Stimulated activated naive CD8-positive, alpha-beta T cell treated with anti-CD3 and anti-CD28 coated beads, Interleukin-15, amount 100 ng/mL, for 72 hours (primary cell): ENCODE data around the gene RPE.

Experiments used
- ATAC-seq: fragments of 150-1000 bp; cut with Tn5 transposase; 2 replicates; pipeline ENCODE4 v1.10.0; 2021; ENCODE audit warnings: mild to moderate bottlenecking, moderate library complexity
- DNase-seq, 2 donors: peaks; one replicate each; pipeline ENCODE4 v3.0.0; 2021 to 2022
- H3K27ac Mint-ChIP-seq, 2 donors: one replicate each; pipeline ENCODE4 v1.8.0; 2022; ENCODE audit warnings: mild to moderate bottlenecking in 2 of 2, mixed read lengths in 2 of 2, moderate library complexity in 2 of 2
- H3K27me3 Mint-ChIP-seq: one replicate; pipeline ENCODE4 v1.8.0; 2022; ENCODE audit warnings: mixed read lengths
- H3K4me1 Mint-ChIP-seq: one replicate; pipeline ENCODE4 v1.8.0; 2022; ENCODE audit warnings: mild to moderate bottlenecking, mixed read lengths
- H3K4me3 Mint-ChIP-seq, 2 donors: one replicate each; pipeline ENCODE4 v1.8.0; 2022; ENCODE audit warnings: mild to moderate bottlenecking in 2 of 2, mixed read lengths in 2 of 2, moderate library complexity in 1 of 2
- H3K9me3 Mint-ChIP-seq, 2 donors: one replicate each; pipeline ENCODE4 v1.8.0; 2022; ENCODE audit warnings: mixed read lengths in 2 of 2

RPE gene

DNA sequence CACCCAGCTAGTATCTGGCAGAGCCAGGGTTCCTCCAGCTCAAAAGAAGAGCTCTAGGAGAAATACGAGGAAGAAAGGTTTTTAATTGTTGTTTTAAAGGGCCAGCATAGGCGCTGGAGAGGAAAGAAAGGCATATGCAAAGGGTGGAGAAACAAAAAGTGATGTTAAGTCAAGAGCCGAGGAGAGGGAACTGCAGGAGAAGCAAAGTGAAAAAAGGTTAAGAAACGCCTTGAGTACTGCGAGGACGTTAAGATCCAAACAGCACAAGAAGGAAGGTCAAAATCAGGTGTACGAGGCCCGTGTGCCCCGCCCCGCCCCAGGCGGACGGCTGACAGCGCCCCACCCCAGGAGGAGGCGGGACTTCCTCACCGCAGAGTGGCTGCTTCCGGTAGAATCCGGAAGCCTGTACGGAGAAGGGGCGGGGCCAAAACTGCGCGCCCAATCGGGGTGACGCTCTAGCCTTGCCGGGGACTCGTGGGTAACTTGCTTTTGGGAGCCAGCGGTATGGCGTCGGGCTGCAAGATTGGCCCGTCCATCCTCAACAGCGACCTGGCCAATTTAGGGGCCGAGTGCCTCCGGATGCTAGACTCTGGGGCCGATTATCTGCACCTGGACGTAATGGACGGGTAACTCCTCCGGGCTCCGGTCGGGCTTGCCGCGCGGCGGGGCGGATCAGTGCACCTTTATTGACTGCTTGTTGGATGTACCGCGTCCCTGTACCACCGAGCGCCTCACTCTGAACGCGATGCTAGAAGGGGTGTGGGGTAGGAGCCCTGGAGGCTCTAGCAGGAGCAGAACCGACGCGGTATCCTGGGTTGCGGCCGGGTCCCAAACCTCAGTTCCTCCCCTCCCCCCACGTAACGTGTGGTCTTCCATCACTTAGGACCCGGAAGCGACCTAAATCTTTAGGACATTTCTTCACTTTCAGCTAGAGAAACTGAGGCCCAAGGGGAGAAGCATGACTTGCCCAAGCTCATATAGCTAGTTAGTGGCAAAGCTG, at the start of gene RPE:
RPE (plus strand) TSS at position 481 of the 1,000 bp plus-strand sequence; CDS start at position 505, 24 bp downstream.
- Mint-ChIP-seq H3K27ac (peak within 1 kb of the TSS; percentile 96 to 97), H3K9me3 (peaks cover 0 to 4% of the 10 kb centered on the region in 2 donors), H3K4me1 (peaks cover 56% of the 10 kb centered on the region), H3K4me3 (peak within 1 kb of the TSS; percentile 97 to 98), H3K27me3 (no peaks in the 10 kb centered on the region)
- ATAC-seq (peak; percentile 98), DNase-seq (peak; percentile 94 to 96)

DNA sequence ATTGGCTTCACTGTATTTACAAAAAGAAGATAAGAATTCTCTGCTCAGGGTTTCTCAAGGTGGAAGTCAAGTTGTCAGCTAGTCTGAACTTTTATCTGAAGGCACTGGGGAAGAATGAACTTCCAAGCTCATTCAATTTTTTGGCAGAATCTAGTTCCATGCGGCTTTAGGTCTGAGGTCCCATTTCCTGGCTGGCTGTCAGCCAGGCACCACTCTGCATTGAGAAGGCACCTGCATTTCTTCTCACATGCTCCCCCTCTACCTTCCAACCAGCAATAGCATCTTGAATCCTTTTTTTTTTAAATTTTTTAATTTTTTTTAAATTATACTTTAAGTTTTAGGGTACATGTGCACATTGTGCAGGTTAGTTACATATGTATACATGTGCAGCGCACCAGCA, 46.2 kb upstream of the RPE start:
- Mint-ChIP-seq H3K4me3 (no peak overlapping the region), H3K4me1 (no peaks in the 10 kb centered on the region), H3K27me3 (no peaks in the 10 kb centered on the region), H3K9me3 (no peaks in the 10 kb centered on the region), H3K27ac (no peak overlapping the region)
- ATAC-seq = no peak
- no peak for DNase-seq

GRCh38 chr2:209958016-209958415, 44.4 kb upstream of the RPE start:
- DNase-seq (no peak), ATAC-seq (no peak)
- Mint-ChIP-seq H3K9me3 (no peaks in the 10 kb centered on the region), H3K27me3 (no peaks in the 10 kb centered on the region), H3K4me3 (no peak overlapping the region), H3K4me1 (no peaks in the 10 kb centered on the region), H3K27ac (no peak overlapping the region)

DNA sequence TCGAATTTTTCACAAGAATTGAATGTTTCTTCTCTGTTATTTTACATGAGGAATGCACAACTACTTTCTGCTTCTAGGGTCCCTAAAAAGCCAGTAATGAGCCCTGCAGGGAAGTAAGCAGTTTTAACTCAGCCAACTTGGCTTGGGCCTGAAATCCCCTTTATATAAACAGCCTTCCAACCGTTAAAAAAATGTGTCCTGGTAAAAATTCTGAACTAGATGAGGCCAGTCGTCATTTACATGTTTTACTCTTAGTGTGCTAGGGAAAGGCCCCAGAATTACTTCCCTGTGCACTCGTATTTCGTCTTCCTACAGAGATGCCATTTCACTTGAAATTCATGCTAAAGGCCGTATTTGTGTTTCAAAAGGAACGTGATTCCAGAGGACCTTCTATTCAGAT, 42.4 kb upstream of the RPE start:
- DNase-seq = no peak
- no peak for ATAC-seq
- no peaks in the 10 kb centered on the region for H3K4me1 Mint-ChIP-seq

DNA sequence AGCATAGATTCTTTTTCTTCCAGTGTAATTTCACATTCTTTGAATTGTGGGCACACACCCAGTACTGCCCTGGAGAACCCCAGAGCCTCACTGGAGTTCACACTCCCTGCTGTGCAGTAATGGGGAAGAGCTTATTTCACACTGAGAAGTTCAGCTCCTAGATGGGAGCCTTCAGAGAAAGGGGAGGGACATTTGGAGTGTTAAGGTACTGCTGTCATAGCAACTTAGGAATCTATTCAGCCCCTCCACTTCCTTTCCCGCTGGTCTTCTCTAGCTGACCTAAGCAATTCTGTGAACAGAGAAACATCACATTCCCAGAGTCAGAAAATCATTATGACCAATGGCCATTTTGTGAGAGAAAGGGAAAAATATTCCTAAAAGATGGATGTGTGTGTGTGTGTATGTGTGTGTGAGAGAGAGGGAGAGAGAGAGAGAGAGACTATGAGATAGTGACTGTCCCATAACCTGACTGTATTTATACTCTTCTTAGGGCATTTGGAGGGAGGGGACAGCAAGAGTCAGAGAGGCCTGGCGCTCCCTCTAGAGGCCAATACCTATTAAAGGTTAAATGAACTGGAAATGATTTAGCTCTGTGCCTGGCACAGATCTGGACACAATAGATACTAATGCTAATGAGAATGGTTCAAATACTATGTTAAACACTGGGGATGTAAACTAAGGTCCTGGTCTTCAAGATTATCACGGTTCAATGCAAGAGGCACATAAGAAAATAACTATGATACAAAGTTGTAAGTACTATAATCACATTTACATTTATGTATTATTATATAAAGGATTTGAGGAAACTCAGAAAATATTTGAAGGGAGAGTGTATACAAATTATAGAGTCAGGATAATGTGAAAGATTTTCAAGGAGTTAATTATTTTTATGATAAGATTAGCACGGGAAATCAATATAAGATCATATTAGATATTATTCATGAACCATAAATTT, 41.5 kb upstream of the RPE start:
- Mint-ChIP-seq H3K9me3 (no peaks in the 10 kb centered on the region), H3K4me1 (no peaks in the 10 kb centered on the region), H3K4me3 (no peak overlapping the region), H3K27me3 (no peaks in the 10 kb centered on the region), H3K27ac (no peak overlapping the region)
- DNase-seq (peak; percentile 6 to 21), ATAC-seq (peak; percentile 77)

More for the DNA sequence above, 42.4 kb upstream of the RPE start:
- H3K4me3 Mint-ChIP-seq = no peak overlapping the region
- no peaks in the 10 kb centered on the region for H3K9me3 Mint-ChIP-seq
- no peaks in the 10 kb centered on the region for H3K27me3 Mint-ChIP-seq
- no peak overlapping the region for H3K27ac Mint-ChIP-seq

DNA sequence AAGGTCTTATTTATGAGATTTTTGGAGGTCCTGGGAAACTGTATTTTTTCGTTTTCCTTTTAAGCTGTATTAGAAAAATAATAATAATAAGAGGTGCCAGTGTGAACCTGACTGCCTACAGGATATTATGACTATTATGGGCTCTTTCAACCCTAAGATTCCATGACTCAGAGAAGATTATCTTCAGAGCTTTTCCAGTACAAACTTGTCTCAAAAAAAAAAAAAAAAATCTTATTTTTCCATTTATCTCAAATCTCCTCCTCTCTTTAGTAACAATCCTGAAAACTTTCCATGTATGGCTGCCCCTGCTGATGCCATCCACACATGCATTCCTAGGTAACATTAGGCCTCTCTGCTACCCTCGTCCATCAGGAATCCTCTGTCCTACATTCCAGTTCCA, 36.7 kb upstream of the RPE start:
- Mint-ChIP-seq H3K27me3 (no peaks in the 10 kb centered on the region), H3K4me1 (no peaks in the 10 kb centered on the region), H3K4me3 (no peak overlapping the region), H3K9me3 (no peaks in the 10 kb centered on the region), H3K27ac (no peak overlapping the region)
- ATAC-seq (no peak), DNase-seq (no peak)

DNA sequence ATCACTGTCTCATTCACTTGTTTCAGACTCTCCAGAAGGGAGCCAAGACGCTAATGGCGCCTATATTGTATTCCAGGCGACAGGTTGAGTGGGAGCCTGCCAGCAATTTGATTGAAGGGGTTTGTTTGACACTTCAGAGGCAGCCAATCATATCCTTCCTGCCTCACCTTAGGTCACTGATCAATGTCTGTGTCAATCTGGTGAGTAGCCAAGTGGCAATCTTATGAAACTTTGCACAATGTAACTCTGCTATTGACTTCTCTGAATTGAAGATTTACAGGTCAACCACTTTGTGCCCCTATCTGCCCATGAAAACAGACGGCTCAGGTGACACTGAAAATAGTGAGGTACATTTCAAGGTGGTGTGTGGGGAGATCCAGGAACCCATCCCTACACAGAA, 32.7 kb upstream of the RPE start:
- H3K27ac Mint-ChIP-seq = no peak overlapping the region
- ATAC-seq (no peak), DNase-seq (no peak)
- no peak overlapping the region for H3K4me3 Mint-ChIP-seq
- no peaks in the 10 kb centered on the region for H3K4me1 Mint-ChIP-seq
- peaks cover 8% of the 10 kb centered on the region for H3K27me3 Mint-ChIP-seq
- no peaks in the 10 kb centered on the region for H3K9me3 Mint-ChIP-seq

GRCh38 chr2:209970271-209970670, 32.2 kb upstream of the RPE start:
- Mint-ChIP-seq H3K27me3 (peaks cover 8% of the 10 kb centered on the region), H3K9me3 (no peaks in the 10 kb centered on the region), H3K27ac (no peak overlapping the region), H3K4me3 (no peak overlapping the region), H3K4me1 (no peaks in the 10 kb centered on the region)
- DNase-seq = no peak
- no peak for ATAC-seq

- DNase-seq = no peak
- no peaks in the 10 kb centered on the region for H3K4me1 Mint-ChIP-seq
- no peaks in the 10 kb centered on the region for H3K9me3 Mint-ChIP-seq
- no peak for ATAC-seq
- H3K27ac Mint-ChIP-seq = no peak overlapping the region
- H3K4me3 Mint-ChIP-seq = no peak overlapping the region
- peaks cover 8% of the 10 kb centered on the region for H3K27me3 Mint-ChIP-seq
These were observed 31.7 kb upstream of the RPE start for GRCh38 chr2:209970711-209971110.

- Mint-ChIP-seq H3K27me3 (peaks cover 8% of the 10 kb centered on the region), H3K4me1 (no peaks in the 10 kb centered on the region), H3K27ac (no peak overlapping the region), H3K4me3 (no peak overlapping the region), H3K9me3 (no peaks in the 10 kb centered on the region)
- DNase-seq (no peak), ATAC-seq (peak; percentile 26)
These were observed 29.1 kb upstream of the RPE start for GRCh38 chr2:209973328-209973727.

DNA sequence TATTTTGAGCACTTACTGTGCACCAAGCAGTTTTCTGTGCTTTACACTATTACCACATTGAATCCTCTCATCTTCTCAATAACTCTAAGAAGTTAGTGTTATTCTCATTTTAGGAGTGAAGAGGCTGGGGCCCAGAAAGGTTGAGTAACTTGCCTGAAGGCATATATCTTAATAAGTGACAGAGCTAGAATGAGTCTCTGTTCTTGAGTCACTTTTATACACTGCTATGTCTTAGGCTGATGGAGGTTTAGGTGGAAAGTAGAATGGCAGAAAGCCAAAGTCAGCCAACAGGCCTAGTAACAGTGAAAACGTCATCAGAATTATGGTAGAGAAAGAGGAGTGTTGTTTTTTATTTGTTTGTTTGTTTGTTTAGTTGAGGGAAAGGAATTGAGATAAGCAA, 27.9 kb upstream of the RPE start:
- no peaks in the 10 kb centered on the region for H3K9me3 Mint-ChIP-seq
- H3K27me3 Mint-ChIP-seq = peaks cover 8% of the 10 kb centered on the region
- ATAC-seq = no peak
- H3K27ac Mint-ChIP-seq = no peak overlapping the region
- H3K4me1 Mint-ChIP-seq = no peaks in the 10 kb centered on the region
- H3K4me3 Mint-ChIP-seq = no peak overlapping the region
- no peak for DNase-seq

DNA sequence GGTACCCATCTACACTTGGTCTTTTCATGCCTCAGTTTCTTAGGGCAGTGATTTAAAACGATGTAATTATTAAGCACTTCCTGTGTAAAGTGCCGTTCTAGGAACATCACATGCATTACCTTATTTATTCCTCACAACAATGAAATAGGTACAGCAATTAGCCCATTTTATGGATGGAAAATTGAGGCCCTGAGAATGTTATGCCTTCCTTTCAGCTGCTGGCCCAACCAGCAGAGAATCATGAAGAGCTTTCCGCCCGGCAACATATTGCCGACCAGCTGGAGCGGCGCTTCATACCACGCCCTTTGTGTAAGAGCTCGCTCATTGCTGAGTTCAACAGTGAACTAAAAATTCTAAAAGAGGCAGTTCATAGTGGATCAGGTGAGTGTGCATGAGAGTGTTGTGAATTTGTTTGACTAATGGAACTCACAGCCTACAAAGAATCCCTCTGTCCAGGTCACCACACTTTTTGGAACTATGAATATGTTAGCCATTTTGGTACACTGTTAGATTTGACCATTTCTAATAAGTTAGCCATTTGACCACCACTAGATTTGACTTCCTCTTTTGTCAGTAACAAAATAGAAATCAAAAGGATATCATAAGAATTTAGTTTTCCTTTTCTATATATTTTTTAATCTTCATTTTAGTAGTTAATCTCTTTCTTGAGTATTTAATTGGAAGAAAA, 25.6 kb upstream of the RPE start:
- Mint-ChIP-seq H3K4me1 (no peaks in the 10 kb centered on the region), H3K27ac (no peak overlapping the region), H3K9me3 (no peaks in the 10 kb centered on the region), H3K4me3 (no peak overlapping the region), H3K27me3 (peaks cover 8% of the 10 kb centered on the region)
- no peak for DNase-seq
- no peak for ATAC-seq

DNA sequence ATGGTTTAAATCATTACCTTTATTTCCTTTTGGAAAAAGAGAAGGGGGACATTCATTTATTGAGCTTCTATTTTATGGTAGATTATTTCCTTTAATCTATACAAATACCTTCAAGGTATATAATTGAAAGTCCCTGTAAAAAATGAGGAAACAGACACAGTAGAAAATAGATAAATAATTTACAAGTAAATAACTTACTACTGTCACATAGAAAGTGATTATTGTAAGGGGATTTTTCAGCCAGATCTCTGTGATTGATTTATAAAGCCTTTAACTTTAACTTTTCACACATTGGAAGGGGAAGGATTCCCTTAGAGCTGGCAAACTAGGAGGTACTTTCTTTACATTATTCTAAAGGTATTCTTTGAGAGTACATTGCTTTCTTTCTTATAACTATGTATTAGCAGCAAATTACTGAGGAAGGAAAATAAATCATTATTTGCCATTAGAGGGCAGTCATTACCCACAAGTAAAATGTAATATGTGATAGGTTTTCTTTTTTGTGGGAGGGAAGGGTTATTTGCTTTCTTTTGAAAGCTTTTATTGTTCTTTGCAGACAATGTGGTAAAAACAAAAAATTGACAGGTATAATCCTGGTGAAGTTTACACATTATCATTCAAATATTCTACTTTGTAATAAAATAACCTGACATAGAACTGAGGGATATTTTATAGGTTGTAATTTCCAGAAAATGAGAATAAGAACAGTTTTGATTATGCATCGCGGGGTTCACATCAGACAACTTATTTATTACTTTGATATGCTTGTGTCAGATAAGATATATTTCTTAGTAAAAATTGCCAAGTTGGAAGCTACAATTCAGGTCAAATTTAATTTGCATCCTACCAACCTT, 24.8 kb upstream of the RPE start:
- Mint-ChIP-seq H3K4me3 (no peak overlapping the region), H3K9me3 (no peaks in the 10 kb centered on the region), H3K27ac (no peak overlapping the region), H3K27me3 (peaks cover 7% of the 10 kb centered on the region), H3K4me1 (no peaks in the 10 kb centered on the region)
- ATAC-seq (no peak), DNase-seq (no peak)

- Mint-ChIP-seq H3K27me3 (peaks cover 7% of the 10 kb centered on the region), H3K27ac (no peak overlapping the region), H3K4me3 (no peak overlapping the region), H3K4me1 (no peaks in the 10 kb centered on the region), H3K9me3 (no peaks in the 10 kb centered on the region)
- DNase-seq (no peak), ATAC-seq (no peak)
These were observed 18.1 kb upstream of the RPE start for GRCh38 chr2:209984291-209984690.
